GM19467 (cell line): Measurements from ENCODE around the gene RRP12.
A peak's percentile ranks its signal among the peaks of the same experiment; 100 is the strongest.

ENCODE experiments used
- ATAC-seq: cut with Tn5 transposase; IDR thresholded peaks from one replicate; pipeline ENCODE4 v1.9.1; 2021; ENCODE audit warnings: mild to moderate bottlenecking, moderate library complexity; ENCODE audit not compliant: unreplicated experiment

The RRP12 gene

DNA sequence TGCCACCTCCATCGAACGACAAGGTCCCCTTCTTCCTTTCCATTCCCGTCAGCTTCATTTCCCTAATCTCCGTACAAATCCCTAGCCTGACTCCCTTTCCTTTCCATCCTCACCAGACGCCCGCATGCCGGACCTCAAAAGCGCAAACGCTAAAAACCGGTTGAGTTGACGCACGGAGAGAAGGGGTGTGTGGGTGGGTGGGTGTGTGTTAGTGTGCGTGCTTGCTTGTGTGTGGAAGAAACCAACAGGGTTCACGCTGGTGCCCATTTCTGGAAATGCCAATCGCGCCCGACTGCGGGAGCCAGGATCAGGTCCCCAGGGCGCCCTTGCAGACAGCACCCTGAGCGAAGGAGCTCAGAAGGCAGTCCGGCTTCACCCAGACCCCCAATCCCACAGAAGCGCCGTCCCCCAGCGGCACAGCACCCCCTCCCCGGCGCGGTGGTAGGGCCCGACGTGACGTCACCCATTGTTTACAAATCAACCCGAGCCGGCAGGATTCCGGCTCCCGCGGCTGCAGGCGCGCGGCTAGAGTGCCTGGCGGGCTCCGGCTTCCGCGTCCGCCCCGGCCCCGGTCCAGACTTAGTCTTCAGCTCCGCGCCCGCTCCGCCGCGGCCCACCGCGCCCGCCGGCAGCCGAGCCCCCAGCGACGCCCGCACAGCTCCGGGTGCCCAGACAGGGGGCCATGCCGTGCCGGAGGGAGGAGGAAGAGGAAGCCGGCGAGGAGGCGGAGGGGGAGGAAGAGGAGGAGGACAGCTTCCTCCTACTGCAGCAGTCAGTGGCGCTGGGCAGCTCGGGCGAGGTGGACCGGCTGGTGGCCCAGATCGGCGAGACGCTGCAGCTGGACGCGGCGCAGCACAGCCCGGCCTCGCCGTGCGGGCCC, 82.1 kb downstream of the RRP12 start, which contains the start of gene FRAT1:
Gene FRAT1 (plus strand): TSS at position 500 of the 880 bp plus-strand sequence. CDS start 183 bp downstream, at position 683.
- peak; percentile 65 for ATAC-seq

DNA sequence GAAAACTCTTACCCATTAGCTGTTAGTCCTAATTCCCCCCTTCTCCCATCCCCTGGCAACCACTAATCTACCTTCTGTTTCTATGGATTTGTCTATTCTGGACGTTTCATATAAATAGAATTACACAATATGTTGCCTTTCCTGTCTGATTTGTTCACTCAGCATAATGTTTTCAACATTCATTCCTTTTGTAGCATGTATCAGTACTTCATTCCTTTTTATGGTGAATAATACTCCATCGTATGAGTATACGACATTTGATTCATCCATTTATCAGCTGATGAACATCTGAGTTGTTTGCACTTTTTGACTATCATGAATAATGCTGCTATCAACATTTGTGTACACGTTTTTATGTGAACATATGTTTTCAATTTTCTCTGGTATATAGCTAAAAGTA, 86.5 kb downstream of the RRP12 start:
- ATAC-seq: no peak

DNA sequence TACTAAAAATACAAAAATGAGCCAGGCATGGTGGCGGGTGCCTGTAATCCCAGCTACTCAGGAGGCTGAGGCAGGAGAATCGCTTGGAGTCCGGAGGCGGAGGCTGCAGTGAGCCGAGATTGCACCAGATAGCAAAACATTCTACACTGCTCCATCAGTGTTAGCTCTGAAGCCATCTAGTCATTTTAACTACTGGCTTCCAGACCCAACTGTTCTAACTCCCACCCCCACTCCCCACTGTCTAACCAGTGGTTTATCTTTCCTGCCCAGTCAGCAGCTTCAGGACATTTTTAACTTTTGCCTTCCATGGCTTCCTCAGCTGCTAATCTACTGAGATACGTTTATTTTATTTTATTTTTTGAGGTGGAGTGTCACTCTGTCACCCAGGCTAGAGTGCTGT, 88.2 kb downstream of the RRP12 start:
- ATAC-seq: no peak

DNA sequence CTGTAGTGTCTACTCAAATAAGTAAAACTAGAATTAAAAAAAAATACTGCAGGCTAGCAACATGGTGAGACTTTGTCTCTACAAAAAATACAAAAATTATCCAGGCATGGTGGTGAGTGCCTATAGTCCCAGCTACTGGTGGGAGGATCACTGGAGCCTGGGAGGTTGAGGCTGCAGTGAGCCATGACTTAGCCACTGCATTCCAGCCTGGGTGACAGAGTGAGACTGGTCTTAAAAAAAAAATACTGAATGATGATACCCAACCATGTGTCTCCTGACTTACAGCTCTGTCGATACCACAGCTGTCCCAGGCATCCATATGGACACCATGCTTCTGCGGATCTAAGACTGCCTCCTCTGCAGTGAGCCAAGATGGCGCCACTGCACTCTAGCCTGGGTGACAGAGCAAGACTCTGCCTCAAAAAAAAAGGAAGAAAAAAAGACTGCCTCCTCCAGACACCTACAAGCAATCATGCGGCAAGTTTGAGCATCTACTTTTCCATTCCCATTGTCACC, 90.0 kb downstream of the RRP12 start:
- ATAC-seq: no peak

DNA sequence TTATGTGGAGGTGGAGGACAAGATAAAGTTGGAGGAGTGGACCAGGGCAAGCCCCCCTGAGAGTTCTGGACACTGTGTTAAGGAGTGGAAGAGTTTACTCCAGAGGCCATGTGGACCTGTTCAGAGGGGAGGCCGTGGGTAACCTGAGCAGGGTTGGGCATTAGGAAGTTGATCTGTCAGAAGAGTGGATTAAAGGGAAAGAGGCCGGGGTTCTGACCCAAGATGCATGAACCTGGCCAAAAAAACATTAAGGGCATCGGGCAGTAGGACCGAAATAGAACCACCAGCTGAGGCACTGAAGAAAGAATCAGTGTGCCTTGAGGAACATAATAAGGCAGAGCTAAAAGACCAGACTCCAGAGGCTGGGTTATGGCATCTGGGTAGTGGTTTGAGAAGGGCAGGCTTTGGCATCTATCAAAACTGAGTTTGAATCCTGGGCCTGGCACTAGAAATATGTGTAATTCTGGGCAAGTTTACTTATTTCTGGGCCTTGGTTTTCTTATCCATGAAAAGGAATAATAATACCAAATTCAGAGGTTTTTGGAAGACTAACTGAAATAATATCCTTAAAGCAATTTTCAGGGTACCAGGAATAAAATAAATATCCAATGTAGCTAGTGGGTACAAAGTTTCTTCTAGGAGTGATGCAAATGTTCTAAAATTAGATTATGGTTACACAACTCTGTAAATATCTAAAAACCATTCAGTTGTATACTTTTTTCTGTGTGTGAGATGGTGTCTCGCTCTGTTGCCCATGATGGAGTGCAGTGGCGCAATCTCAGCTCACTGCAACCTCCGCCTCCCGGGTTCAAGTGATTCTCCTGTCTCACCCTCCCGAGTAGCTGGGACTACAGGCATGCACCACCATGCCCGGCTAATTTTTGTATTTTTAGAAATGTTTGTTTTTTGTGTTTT, 93.0 kb downstream of the RRP12 start:
- ATAC-seq: no peak

DNA sequence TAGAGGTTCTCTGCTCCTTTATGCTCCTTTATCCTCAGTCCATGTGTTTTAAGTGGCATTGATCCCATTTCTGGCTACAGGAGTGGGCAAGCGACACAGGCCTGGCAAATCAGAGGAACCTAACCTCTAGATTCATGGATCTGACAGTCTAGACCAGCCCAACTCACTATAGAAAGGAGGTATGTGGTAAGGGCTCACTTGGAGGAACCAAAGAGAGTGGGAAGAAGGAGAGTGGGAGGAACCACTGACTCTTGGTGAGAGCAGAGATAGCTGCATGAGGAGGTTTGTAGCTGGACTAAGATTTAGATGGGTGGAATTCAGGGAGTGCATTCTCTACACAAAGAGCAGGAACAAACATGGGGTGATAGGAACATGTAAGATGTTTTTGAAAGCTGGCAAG, 93.7 kb downstream of the RRP12 start:
- no peak for ATAC-seq
